ENCODE data around the gene AIG1.

Gene AIG1

GRCh38 chr6:143123081-143123480, 62.4 kb downstream of the AIG1 start:
- Histone ChIP-seq H3K4me3 (no peak overlapping the region), H3K4me1 (0 out of 2 replicates have a peak, but pooled peaks cover 4% of the 10 kb centered on the region), H3K27ac (no peak overlapping the region), H4K20me1 (no peaks in the 10 kb centered on the region), H3K9me3 (peaks cover 12% of the 10 kb centered on the region), H3K4me2 (no peak overlapping the region), H3K27me3 (no peaks in the 10 kb centered on the region), H3K36me3 (no peaks in the 10 kb centered on the region), H3K9ac (no peak overlapping the region)
- TF ChIP-seq Cebpa-rat (IDR thresholded peaks at IDR 0.05): no peak

- TF ChIP-seq Cebpa-rat (IDR thresholded peaks at IDR 0.05): no peak
- Histone ChIP-seq H3K4me2 (no peak overlapping the region), H3K27me3 (no peaks in the 10 kb centered on the region), H3K9me3 (peaks cover 12% of the 10 kb centered on the region), H3K4me1 (0 out of 2 replicates have a peak, but pooled peaks cover 4% of the 10 kb centered on the region), H3K36me3 (no peaks in the 10 kb centered on the region), H3K9ac (no peak overlapping the region), H4K20me1 (no peaks in the 10 kb centered on the region), H3K27ac (no peak overlapping the region), H3K4me3 (no peak overlapping the region)
Observed at GRCh38 chr6:143123941-143124340, 63.3 kb downstream of the AIG1 start.

GRCh38 chr6:143125455-143125854, 64.8 kb downstream of the AIG1 start:
- no peak overlapping the region for H3K9ac ChIP-seq
- TF ChIP-seq Cebpa-rat (IDR thresholded peaks at IDR 0.05): no peak
- H3K27ac ChIP-seq: no peak overlapping the region
- no peaks in the 10 kb centered on the region for H3K27me3 ChIP-seq
- peaks cover 17% of the 10 kb centered on the region for H3K9me3 ChIP-seq
- H3K36me3 ChIP-seq: no peaks in the 10 kb centered on the region; the same call in 1 of the 2 replicates
- H4K20me1 ChIP-seq: no peaks in the 10 kb centered on the region
- no peak overlapping the region for H3K4me2 ChIP-seq
- 0 out of 2 replicates have a peak, but pooled peaks cover 4% of the 10 kb centered on the region for H3K4me1 ChIP-seq
- H3K4me3 ChIP-seq: no peak overlapping the region

- Histone ChIP-seq H3K27me3 (no peaks in the 10 kb centered on the region), H3K4me3 (no peak overlapping the region), H3K9ac (no peak overlapping the region), H3K27ac (no peak overlapping the region), H3K9me3 (peaks cover 17% of the 10 kb centered on the region), H4K20me1 (no peaks in the 10 kb centered on the region), H3K36me3 (no peaks in the 10 kb centered on the region; the same call in 1 of the 2 replicates), H3K4me1 (0 out of 2 replicates have a peak, but pooled peaks cover 4% of the 10 kb centered on the region), H3K4me2 (no peak overlapping the region)
- TF ChIP-seq Cebpa-rat (IDR thresholded peaks at IDR 0.05): no peak
Observed at GRCh38 chr6:143125864-143126573, 65.3 kb downstream of the AIG1 start.

- TF ChIP-seq Cebpa-rat (IDR thresholded peaks at IDR 0.05): no peak
- Histone ChIP-seq H3K4me2 (no peak overlapping the region), H4K20me1 (no peaks in the 10 kb centered on the region), H3K9ac (no peak overlapping the region), H3K9me3 (peaks cover 19% of the 10 kb centered on the region), H3K27ac (no peak overlapping the region), H3K4me1 (0 out of 2 replicates have a peak, but pooled peaks cover 4% of the 10 kb centered on the region), H3K36me3 (no peaks in the 10 kb centered on the region; the same call in 1 of the 2 replicates), H3K4me3 (no peak overlapping the region), H3K27me3 (no peaks in the 10 kb centered on the region)
Observed at GRCh38 chr6:143126574-143126941, 65.9 kb downstream of the AIG1 start.

- Histone ChIP-seq H3K4me3 (no peak overlapping the region), H3K4me2 (no peak overlapping the region), H3K27ac (no peak overlapping the region), H3K27me3 (no peaks in the 10 kb centered on the region), H3K36me3 (no peaks in the 10 kb centered on the region; the same call in 1 of the 2 replicates), H3K9ac (no peak overlapping the region), H3K9me3 (peaks cover 21% of the 10 kb centered on the region), H4K20me1 (no peaks in the 10 kb centered on the region), H3K4me1 (0 out of 2 replicates have a peak, but pooled peaks cover 4% of the 10 kb centered on the region)
- no peak for TF ChIP-seq Cebpa-rat (IDR thresholded peaks at IDR 0.05)
Observed at GRCh38 chr6:143127941-143128680, 67.4 kb downstream of the AIG1 start.

- Histone ChIP-seq H3K27ac (no peak overlapping the region), H3K4me1 (0 out of 2 replicates have a peak, but pooled peaks cover 4% of the 10 kb centered on the region)
- TF ChIP-seq Cebpa-rat (IDR thresholded peaks at IDR 0.05): no peak
Observed at GRCh38 chr6:143128681-143129015, 68.0 kb downstream of the AIG1 start.

GRCh38 chr6:143130928-143131327, 70.2 kb downstream of the AIG1 start:
- no peak for TF ChIP-seq Cebpa-rat (IDR thresholded peaks at IDR 0.05)
- H3K27me3 ChIP-seq: no peaks in the 10 kb centered on the region
- H3K4me2 ChIP-seq: no peak overlapping the region
- H3K27ac ChIP-seq: no peak overlapping the region
- peaks cover 21% of the 10 kb centered on the region for H3K9me3 ChIP-seq
- H3K4me1 ChIP-seq: 0 out of 2 replicates have a peak, but pooled peaks cover 4% of the 10 kb centered on the region
- no peak overlapping the region for H3K9ac ChIP-seq
- no peaks in the 10 kb centered on the region; the same call in 1 of the 2 replicates for H3K36me3 ChIP-seq
- H3K4me3 ChIP-seq: no peak overlapping the region
- H4K20me1 ChIP-seq: no peaks in the 10 kb centered on the region

More at GRCh38 chr6:143128681-143129015, 68.0 kb downstream of the AIG1 start:
- Histone ChIP-seq H3K9me3 (peaks cover 21% of the 10 kb centered on the region), H4K20me1 (no peaks in the 10 kb centered on the region), H3K4me2 (no peak overlapping the region), H3K36me3 (no peaks in the 10 kb centered on the region; the same call in 1 of the 2 replicates), H3K9ac (no peak overlapping the region), H3K4me3 (no peak overlapping the region), H3K27me3 (no peaks in the 10 kb centered on the region)

- peaks cover 14% of the 10 kb centered on the region for H3K9me3 ChIP-seq
- no peaks in the 10 kb centered on the region; the same call in 1 of the 2 replicates for H3K36me3 ChIP-seq
- peaks cover under 1% of the 10 kb centered on the region; the same call in 1 of the 2 replicates for H3K4me1 ChIP-seq
- H3K4me3 ChIP-seq: no peak overlapping the region
- TF ChIP-seq Cebpa-rat (IDR thresholded peaks at IDR 0.05): no peak
- no peaks in the 10 kb centered on the region for H4K20me1 ChIP-seq
- H3K27ac ChIP-seq: no peak overlapping the region
- no peak overlapping the region for H3K4me2 ChIP-seq
- no peak overlapping the region for H3K9ac ChIP-seq
- H3K27me3 ChIP-seq: no peaks in the 10 kb centered on the region
Observed at GRCh38 chr6:143135325-143135724, 74.6 kb downstream of the AIG1 start.

Measured in BLaER1 (cell line).